ENCODE measurements around the gene PCDH9.

DNA sequence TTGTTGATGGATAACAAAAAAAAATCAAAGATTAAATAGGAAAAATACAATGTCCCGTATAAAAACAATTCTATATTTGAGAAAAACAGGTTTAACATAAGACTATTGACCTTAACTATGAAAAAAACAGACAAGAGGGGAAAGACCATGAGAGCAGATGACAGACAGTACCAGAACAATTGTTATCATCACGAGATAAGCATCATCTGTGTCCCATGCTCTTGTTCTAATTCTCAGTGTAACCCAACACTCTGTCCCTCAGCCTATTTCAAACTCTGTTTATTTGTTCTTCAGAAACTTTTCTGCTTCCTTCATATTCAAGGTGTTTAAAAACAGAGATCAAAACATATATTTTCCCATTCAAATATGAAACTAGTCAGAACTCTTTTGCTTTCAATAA, 216.4 kb downstream of the PCDH9 start:
- TF ChIP-seq SIN3A (IDR thresholded peaks at IDR 0.05; ENCODE audit: borderline replicate concordance, insufficient read depth, low read depth, low read length), result no peak
- TF ChIP-seq POLR2AphosphoS5 (IDR thresholded peaks at IDR 0.05; ENCODE audit: low read depth, low read length), result no peak
- TF ChIP-seq, protein P1, sequence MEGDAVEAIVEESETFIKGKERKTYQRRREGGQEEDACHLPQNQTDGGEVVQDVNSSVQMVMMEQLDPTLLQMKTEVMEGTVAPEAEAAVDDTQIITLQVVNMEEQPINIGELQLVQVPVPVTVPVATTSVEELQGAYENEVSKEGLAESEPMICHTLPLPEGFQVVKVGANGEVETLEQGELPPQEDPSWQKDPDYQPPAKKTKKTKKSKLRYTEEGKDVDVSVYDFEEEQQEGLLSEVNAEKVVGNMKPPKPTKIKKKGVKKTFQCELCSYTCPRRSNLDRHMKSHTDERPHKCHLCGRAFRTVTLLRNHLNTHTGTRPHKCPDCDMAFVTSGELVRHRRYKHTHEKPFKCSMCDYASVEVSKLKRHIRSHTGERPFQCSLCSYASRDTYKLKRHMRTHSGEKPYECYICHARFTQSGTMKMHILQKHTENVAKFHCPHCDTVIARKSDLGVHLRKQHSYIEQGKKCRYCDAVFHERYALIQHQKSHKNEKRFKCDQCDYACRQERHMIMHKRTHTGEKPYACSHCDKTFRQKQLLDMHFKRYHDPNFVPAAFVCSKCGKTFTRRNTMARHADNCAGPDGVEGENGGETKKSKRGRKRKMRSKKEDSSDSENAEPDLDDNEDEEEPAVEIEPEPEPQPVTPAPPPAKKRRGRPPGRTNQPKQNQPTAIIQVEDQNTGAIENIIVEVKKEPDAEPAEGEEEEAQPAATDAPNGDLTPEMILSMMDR (IDR thresholded peaks at IDR 0.05), result no peak
